Stimulated activated CD4-positive, alpha-beta T cell treated with anti-CD3 and anti-CD28 coated beads, Interleukin-2, amount 100 ng/mL, for 24 hours (primary cell): ENCODE measurements around the gene KLHL35.
"Not testable (repeated sequence)": the region's sequence is repeated elsewhere in the genome, so short reads cannot be mapped to it uniquely, and the experiment has no call there.

ENCODE experiments used
- DNase-seq, 2 donors: peaks; one replicate each; pipeline ENCODE4 v3.0.0-alpha.2; 2020

Gene KLHL35

DNA sequence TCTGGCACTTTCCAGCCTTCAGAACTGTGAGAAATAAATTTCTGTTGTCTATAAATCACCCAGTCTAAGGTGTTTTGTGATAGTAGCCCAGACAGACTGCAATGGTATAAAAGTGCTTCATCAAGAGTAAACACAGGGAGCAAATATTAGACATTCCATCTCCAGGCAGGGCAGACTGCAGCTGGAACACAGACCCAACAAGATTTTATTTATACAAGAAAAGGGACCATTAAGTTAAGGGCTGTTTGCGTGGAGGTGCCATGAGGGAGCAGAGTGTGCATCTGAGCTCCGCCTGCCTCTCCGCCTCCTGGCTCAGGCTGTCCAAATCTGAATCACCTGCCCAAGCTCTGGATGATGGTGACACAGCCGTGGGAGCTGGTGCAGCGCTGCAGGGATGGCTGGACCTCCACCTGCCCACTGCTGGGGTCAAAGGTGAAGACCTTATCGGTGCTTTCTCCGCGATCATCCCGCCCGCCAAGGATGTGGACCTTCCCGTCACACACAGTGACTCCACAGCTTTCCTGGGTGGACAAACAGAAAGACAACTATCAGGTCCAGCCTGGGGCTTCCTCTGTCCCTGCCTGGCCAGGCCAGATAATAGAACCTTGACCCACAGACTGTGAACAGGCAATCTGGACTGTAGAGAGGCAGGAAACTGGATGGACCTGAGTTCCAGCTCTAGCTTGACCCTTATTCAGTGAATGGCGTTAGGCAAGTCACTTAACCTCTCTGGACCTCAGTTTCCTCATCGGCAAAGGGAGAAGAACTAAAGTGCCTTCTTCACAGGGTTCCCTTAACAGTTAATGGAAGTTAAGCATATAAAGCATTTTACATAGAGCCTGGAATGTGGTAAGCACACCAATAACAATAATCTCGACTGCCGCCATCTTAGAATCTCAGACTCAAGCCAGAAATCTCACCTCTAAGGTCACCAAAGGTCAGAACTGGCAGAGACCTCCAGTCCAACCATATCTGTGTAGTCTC, 10.5 kb downstream of the KLHL35 start:
- DNase-seq = no peak

DNA sequence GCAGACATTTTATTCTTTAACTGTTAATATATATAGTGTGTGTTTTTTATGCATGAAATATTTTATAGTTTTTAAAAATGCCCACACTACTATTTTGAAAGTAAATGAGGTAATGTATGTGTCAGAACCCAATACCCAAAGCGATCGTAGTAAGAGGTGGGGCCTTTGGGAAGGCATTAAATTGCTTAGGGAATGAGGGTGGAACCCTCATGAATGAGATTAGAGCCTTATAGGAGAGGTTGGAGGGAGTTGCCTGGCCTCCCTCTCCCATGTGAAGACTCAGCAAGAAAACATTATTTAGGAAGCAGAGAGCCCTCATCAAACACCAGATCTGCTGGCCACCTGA, 11.1 kb downstream of the KLHL35 start:
- DNase-seq = no peak

DNA sequence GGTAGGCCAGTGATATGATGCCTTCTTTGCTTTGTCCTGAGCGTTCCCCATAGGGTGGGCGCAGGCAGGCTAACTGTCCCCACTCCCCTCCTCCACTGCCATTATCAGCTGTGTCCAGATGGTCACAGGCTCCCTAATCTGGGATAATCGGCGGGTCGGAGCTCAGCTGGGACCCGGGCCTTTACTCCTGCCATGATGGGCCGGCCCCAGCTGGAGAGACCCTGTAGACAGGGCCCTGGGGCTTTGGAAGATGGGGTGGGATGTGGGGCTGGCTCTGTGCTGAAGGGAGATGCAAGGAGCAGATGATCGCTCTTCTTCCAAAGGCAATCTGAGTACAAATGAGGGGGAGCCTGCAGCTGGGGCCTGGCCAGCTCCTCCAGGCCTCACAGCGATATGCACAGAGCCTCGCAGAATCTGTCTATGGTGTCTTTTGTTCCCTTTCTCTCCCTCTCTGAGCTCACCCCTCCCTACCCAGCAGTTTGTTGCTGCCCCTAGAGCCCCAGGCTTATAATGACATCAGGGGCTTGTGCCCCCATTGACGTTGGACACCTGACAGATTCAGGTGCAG, 11.9 kb downstream of the KLHL35 start:
- no peak for DNase-seq

DNA sequence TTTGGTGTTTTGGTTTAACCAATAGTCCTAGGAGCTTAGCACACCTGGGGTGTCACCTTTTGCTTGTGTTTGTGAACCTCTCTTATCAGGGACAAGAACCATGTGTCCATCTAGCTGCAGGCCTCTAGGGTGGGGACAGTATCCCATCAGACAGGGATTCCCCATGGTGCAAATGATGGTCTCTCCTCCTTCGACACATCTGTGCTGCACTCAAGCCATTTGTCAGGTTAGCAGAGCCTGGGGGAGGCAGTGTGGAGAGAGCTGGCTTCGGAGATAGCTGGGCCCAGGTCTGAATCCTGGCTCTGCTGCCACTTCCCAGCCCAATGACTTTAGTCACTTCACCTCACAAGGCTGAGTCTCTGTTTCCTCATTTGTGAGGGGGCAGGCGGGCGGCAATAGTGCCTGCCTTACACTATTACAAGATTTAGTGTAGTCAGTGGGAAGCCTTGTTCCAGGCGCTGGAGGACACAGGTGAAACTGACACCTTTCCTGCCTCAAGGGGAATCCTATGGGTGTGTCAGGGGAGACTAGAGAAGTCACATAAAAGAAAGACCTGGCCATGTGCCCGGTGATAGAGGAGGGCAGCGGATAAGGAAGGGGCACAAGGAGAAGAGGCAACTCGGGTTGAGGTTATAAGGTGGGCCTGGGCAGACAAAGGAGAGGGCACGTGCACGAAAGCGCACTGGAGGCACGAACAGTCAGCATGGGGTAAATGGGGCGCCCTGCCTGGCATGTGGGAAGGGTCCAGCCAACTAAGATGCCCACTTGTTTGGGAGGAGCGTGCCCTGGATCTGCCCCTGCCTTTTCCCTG, 12.6 kb downstream of the KLHL35 start:
- DNase-seq = no peak

DNA sequence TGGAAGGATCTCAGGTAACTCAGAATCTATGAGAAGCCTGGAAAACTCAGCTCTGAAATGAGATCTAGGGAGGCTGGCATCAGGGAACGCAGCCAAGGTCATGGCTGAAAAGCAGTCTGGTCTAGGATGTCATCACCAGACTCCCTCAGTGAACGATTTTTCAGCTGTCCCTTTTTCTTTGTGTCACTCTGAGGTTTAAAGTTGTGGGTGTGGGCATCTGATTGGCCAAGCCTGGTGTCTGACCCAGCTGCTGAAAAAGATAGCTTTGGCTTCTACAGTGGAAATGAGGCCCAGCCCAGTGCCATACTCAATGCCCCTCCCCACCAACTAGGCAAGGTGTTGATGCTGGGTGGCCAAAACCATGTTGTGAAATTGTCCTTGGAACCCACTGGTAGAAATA, 19.1 kb downstream of the KLHL35 start:
- DNase-seq = no peak

DNA sequence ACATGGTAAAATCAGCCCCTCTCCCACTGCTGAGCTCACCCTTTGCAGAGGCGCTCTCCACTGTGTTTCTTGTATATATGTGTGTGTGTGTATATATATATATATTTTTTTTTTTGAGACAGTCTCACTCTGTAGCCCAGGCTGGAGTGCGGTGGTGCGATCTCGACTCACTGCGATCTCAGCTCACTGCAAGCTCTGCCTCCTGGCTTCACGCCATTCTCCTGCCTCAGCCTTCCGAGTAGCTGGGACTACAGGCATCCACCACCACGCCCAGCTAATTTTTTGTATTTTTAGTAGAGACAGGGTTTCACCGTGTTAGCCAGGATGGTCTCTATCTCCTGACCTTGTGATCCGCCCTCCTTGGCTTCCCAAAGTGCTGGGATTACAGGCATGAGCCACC, 19.9 kb downstream of the KLHL35 start:
- not testable (repeated sequence) for DNase-seq

DNA sequence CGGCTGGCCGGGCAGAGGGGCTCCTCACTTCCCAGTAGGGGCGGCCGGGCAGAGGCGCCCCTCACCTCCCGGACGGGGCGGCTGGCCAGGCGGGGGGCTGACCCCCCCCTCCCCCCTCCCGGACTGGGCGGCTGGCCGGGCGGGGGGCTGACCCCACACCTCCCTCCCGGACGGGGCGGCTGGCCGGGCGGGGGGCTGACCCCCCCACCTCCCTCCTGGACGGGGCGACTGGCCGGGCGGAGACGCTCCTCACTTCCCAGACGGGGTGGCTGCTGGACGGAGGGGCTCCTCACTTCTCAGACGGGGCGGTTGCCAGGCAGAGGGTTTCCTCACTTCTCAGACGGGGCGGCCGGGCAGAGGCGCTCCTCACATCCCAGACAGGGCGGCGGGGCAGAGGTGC, 23.0 kb downstream of the KLHL35 start:
- not testable (repeated sequence) for DNase-seq

DNA sequence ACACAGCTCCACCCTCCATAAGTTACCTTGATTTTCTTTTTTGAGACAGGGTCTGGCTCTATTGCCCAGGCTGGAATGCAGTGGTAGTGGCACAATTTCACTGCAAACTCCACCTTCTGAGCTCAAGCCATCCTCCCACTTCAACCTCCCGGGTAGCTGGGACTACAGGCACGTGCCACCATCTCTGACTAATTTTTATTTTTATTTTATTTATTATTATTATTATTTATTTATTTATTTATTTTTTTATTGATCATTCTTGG, 24.1 kb downstream of the KLHL35 start:
- DNase-seq = no peak

DNA sequence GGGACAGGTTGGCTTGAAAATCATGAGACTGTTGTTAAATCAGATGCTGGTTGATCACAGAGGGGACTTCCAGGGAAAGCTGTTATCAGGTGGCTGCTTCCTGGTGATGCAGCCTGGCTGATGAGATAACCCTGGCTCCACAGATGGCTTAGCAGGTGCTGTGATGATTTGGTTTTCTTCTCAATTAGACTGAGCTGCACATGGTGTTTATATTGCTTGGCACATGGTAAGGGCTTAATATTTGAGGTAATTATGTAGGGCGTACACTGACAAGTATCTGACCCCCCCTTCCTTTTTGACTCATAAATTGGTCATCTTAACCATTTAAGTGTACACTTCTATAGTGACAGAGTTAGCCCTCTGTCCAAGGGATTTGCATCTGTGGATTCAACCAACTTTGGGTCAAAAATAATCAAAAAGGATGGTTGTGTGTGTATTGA, 26.6 kb downstream of the KLHL35 start:
- DNase-seq = no peak

DNA sequence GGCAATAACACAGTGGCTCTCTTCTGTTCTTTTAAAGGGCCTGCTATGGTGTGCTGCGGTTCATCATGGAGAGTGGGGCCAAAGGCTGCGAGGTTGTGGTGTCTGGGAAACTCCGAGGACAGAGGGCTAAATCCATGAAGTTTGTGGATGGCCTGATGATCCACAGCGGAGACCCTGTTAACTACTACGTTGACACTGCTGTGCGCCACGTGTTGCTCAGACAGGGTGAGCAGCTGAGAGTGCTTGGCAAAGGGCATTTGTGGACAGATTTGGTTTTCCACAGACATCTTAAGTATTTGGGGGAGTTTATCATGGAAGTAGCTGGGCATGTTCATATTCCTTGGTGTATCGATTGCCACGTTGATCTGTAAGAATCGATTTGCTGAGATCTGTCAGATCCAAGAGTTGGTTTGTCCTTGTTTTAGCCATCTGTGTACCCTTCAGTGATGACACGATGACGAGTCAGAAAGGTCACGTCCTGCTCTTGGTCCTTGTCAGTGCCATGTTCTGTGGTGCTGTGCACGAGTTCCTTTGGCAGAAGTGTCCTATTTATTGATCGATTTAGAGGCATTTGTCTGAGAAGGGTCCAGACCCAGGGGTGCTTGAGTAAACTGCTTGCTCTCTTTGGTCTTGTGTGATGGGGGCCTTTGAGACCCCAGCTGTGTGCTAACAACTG, 28.9 kb downstream of the KLHL35 start:
- DNase-seq = no peak

DNA sequence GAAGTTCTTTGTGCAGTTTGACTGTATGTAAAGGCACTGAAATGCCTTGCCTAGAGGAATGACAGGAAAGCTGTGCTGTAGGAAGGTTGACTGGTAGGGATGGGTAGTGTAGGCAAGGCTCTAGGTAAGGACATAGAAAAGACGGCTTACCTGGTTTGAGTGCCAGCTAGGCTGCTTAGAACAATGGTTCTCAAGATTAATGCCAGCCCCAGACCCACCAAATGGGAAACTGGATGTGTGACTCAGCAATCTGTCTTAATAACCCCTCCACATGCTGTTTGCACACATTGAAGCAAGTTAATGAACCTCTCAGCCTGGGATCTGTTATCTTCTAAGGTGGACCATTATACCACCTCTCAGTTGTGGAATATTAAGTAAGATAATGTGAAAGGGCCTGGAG, 30.0 kb downstream of the KLHL35 start:
- no peak for DNase-seq

DNA sequence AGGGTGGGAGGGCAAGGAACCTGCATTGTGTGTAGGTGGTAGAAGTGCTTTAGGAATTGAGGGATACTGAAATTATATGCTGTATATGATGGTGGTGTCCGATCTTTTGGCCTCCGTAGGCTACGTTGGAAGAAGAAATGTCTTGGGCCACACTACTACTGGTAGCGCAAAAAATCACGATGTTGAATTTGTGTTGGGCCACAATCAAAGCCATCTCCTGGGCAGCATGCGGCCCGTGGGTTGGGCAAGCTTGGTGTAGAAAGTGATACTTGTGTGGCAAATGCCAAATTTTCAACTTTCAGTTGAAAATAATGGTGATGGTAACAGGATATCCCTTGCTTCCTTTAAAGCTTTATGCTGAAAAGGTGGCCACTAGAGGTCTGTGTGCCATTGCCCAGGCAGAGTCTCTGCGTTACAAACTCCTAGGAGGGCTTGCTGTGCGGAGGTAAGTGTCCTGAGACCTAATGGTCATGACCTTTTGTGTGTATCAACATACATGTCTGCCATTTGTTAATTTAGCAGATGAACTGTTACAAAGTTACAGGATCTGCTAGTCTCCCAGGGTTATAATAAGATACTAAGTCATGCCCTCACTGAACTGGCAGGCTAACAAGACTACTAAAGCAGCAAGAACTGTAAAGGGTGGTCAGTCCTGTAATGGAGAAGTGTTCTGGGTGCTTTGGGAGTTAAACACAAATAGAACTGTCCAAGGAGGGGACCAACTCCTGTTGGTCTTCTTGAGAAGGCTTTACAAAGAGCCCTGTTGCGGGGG, 30.8 kb downstream of the KLHL35 start:
- DNase-seq = no peak

DNA sequence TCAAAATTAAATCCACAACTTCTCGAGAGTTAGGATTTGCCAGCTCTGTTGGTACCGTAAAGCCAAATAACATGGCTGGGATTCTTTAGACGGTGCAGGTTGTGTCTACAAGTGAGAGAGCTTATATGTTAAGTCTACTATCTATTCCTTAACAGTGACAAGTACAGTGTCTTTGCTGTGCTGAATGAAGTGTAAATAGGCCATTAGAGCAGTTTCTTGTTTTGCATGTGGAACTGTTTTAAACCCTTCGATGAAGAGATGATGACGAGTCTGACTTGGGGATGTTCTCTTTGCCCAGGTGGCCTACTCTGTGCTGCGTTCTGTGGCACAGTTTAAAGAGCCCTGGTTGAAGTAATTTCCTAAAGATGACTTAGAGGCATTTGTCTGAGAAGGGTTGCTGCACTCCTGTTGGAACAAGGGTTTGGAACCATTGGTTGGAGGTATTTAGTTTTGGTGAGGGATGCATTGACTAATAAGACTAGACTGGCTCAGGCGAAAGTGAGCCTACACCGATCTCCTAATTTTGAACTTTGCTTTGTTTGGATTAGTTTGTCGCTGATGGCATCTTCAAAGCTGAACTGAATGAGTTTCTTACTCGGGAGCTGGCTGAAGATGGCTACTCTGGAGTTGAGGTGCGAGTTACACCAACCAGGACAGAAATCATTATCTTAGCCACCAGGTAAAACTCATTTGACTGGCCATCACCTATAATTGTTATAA, 32.7 kb downstream of the KLHL35 start:
- DNase-seq = no peak

DNA sequence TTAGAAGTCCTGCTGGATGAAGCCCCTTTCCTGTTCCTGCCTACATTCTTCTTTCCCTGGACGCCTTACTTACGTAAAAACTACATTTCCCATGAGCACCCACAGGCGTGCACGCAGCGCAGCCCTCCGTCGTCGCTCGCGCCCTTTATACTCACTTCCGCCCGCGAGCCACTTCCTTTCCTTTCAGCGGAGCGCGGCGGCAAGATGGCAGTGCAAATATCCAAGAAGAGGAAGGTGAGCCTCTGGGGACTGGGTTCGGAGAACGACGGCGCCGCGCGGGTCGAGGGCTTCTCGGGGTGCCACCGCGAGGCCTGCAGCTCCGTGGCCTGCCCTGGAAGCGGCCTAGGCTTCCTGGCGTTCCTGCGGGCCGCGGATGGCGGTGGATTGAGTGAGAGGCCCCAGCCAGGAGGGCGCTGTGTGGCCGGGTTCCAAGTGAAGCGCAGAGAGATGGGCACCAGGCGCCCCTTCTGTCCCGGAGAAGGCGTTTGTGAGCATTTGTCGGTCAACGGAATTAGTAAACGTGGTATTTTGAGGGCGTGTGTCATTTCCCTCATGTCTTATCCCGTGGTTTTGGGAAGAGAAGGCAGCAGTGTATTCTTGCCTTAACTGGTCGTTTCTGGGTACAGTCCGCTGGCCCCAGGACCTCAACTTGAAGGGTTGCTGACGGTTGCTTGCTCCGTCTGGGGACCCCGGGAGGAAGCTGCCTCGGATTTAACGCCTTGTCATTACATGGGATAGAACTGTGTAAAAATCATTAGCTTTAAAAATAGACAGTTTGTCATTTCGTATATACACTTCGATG, 33.5 kb downstream of the KLHL35 start, which contains the start of gene RPS3:
RPS3 (plus strand) TSS at position 175 of the 802 bp plus-strand sequence; CDS start at position 205, 30 bp downstream.
- peak; percentile 88 to 89 for DNase-seq

DNA sequence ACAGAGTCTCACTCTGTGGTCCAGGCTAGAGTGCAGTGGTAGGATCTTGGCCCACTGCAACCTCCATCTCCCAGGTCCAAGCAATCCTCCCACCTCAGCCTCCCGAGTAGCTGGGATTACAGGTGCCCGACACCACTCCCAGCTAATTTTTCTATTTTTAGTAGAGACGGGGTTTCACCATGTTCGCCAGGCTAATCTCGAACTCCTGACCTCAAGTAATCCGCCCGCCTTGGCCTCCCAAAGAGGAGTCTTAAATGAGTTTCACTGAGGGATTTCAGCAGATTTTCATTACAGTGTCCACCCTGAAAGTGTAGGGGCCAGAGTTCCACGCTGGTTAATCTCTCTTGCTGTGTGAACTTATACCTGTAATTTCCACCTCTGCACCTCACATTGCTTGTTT, 34.1 kb downstream of the KLHL35 start:
- DNase-seq = no peak

DNA sequence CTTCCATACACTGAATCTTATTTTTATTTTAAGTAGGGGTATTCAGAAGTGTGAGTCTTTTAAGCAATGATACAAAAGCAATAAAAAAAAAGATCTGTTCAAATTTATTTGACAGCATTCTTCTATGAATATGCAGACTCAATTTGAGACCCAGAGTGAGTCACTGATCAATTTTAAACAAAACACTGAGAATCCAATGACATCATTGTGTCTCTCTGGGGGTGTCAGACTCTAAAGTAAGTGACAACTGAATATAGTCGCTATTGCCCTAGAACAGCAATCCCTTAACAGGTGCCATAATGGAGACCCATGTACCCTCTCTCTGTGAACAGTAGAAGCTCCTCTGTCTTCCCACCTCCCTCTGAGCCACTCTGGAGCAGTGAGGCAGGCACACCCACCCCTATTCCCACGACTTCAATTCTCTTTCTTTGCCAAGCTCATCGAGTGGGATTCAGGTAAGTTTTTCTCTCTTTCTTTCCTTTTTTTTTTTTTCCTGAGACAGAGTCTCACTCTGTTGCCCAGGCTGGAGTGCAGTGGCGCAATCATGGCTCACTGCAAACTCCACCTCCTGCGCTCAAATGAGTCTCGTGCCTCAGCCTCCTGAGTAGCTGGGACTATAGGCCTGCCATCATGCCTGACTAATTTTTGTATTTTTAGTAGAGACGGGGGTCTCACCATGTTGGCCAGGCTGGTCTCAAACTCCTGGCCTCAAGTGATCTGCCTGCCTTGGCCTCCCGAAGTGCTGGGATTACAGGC, 38.7 kb downstream of the KLHL35 start:
- no peak for DNase-seq

DNA sequence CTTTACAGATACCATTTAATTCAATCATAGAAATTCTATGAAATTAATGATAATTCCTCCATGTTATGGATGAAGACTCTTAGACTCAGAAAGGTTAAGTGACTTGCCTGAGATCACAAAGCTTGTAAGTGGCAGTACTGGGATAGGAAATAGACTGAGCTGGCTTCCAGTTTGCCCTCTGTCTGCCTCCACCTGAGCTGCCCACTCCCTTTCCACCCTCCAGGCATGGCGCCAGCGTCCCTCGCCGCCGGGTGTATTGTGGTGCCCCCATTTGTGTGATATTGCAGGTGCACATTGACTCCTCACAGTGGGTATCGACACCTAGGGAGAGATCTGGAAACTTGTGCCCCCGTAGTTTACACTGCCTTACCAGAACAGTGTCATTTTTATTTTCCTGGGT, 43.1 kb downstream of the KLHL35 start:
- DNase-seq = no peak

DNA sequence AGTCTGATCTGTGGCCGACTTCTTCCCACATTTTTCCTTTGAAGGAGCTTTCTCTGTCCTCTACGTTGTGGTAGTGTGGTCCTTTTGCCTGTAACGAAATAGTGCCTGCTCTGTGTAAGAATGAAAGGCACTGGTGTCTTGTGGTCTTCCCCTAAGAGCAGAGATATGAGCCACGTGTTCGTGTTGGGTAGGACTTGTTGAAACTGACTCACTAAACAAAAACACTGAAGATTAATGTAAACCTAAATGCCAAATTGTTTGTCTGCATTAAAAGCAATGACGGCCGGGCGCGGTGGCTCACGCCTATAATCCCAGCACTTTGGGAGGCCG, 43.8 kb downstream of the KLHL35 start:
- DNase-seq = no peak

DNA sequence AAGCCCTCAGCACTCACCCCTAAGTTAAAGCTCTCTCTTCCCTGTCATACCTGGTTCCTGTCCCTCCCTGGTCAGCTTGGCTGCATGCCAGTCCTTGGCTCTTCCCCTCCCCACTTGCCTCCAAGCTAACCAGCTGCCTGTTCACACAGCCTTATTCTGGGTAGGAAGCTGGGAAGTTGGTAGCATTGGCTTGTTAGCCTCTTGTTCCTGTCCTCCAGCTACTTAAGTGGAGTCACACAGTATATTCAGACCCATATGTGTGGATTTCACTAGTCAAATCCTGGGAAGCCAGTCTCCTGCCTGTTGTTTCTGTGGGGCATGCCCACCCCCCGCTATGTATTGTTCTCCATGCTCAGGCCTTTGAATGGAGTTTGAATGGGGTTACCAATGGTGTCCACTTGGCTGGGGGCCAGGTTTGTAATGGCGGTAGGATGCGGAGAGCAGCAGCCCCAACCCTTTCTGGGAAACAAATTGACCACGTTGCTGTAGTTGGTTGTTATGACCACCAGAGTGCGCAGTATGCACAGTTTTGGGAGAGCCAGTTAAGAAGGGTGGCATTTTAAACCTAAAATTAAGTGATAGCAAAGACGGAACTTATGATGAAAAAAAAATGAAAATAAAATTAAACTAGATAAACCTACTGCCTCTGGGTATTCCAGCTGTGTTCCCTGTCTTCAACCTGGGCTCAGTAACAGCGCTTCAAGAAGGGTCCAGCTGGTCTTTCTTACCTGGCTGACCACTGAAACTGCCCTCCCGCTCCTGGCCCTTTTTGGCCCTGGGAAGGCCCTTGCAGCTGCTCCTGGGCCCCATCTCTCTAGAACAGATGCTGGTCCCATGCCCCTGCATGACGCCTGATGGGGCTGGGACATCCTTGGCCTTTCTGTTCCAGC, 44.4 kb downstream of the KLHL35 start:
- DNase-seq = peak; percentile 72
